Thyroid gland (tissue), 4 donors: ENCODE measurements around the gene ISX. TPM values are rescaled to one million over a fixed set of nuclear protein-coding genes. Genes with fewer than 3 reads are reported as not detected.

Source experiments
- DNase-seq, 2 donors: peaks; one replicate each; pipeline ENCODE4 v3.0.0-alpha.2; 2019
- H3K27ac ChIP-seq, 3 donors: fragments of 200-600 bp; sonication (generic); 1 replicate in 2 of 3; 2 replicates in 1 of 3; pipeline ENCODE4 v1.5.1; 2016 to 2019; ENCODE audit warnings: mild to moderate bottlenecking in 1 of 3, moderate library complexity in 1 of 3
- H3K27me3 ChIP-seq: fragments of 200-600 bp; sonication (generic); one replicate; pipeline ENCODE4 v1.5.1; 2019
- H3K36me3 ChIP-seq, 2 donors: fragments of 200-600 bp; sonication (generic); one replicate each; pipeline ENCODE4 v1.5.1; 2016 to 2019
- H3K4me1 ChIP-seq, 2 donors: fragments of 200-600 bp; sonication (generic); one replicate each; pipeline ENCODE4 v1.5.1; 2017 to 2019
- H3K4me3 ChIP-seq, 3 donors: fragments of 200-600 bp; sonication (generic); replicated peaks in 1 of 3; 1 replicate in 2 of 3; 2 replicates in 1 of 3; pipeline ENCODE4 v1.5.1; 2016; ENCODE audit warnings: mild to moderate bottlenecking in 1 of 3
- H3K9me3 ChIP-seq: fragments of 200-600 bp; sonication (generic); one replicate; pipeline ENCODE4 v1.5.1; 2017
- POLR2A ChIP-seq, 2 donors: fragments of 450-650 bp; IDR thresholded peaks; one replicate each; pipeline ENCODE4 v1.6.1; 2017; ENCODE audit warnings: antibody characterized with exemption in 2 of 2, mild to moderate bottlenecking in 2 of 2, moderate library complexity in 1 of 2
- WGBS, 2 donors: methylation state at CpG; one replicate each; pipeline ENCODE4 v1.1.5; 2017; 5-methylcytosine and 5-hydroxymethylcytosine counted together
- intact Hi-C: fragments of 100-400 bp; cut with DNase I; formaldehyde crosslinking; loops from one replicate; pipeline ENCODE4 v1.15.1; 2023
- total RNA-seq, 4 donors: library from RNA; depleted of rRNA; stranded (reverse); fragments of >200 nt; gene quantifications; one replicate each; pipeline ENCODE4 v1.2.3, GENCODE V29; 2016
- TF ChIP-seq, protein P1 (sequence below), 6 experiments: fragments of 200-600 bp in 3 of 6; fragments of 450-650 bp in 3 of 6; sonication (generic) in 3 of 6; IDR thresholded peaks; one replicate each; pipeline ENCODE4 v1.5.1; 2016 to 2019; ENCODE audit warnings: antibody characterized with exemption in 6 of 6, mild to moderate bottlenecking in 2 of 6, inconsistent platforms in 1 of 6, moderate library complexity in 1 of 6

Gene ISX
- total RNA-seq, 4 donors from 2014 or later = not detected

GRCh38 chr22:35132568-35132967 lies 66.6 kb downstream of the ISX start:
- H3K36me3 ChIP-seq = no peaks in the 10 kb centered on the region
- H3K4me1 ChIP-seq = no peaks in the 10 kb centered on the region
- no peak for DNase-seq
- H3K9me3 ChIP-seq = no peaks in the 10 kb centered on the region
- H3K27ac ChIP-seq = no peak overlapping the region
- TF ChIP-seq, protein P1, sequence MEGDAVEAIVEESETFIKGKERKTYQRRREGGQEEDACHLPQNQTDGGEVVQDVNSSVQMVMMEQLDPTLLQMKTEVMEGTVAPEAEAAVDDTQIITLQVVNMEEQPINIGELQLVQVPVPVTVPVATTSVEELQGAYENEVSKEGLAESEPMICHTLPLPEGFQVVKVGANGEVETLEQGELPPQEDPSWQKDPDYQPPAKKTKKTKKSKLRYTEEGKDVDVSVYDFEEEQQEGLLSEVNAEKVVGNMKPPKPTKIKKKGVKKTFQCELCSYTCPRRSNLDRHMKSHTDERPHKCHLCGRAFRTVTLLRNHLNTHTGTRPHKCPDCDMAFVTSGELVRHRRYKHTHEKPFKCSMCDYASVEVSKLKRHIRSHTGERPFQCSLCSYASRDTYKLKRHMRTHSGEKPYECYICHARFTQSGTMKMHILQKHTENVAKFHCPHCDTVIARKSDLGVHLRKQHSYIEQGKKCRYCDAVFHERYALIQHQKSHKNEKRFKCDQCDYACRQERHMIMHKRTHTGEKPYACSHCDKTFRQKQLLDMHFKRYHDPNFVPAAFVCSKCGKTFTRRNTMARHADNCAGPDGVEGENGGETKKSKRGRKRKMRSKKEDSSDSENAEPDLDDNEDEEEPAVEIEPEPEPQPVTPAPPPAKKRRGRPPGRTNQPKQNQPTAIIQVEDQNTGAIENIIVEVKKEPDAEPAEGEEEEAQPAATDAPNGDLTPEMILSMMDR (IDR thresholded peaks at IDR 0.05) = no peak
- no peak for TF ChIP-seq POLR2A (IDR thresholded peaks at IDR 0.05)
- 94 to 97% methylated on average over 2 of the region's 2 CpGs for WGBS, 2 donors
- no peak overlapping the region for H3K4me3 ChIP-seq
- intact Hi-C loops = no loop called here
- no peaks in the 10 kb centered on the region for H3K27me3 ChIP-seq

DNA sequence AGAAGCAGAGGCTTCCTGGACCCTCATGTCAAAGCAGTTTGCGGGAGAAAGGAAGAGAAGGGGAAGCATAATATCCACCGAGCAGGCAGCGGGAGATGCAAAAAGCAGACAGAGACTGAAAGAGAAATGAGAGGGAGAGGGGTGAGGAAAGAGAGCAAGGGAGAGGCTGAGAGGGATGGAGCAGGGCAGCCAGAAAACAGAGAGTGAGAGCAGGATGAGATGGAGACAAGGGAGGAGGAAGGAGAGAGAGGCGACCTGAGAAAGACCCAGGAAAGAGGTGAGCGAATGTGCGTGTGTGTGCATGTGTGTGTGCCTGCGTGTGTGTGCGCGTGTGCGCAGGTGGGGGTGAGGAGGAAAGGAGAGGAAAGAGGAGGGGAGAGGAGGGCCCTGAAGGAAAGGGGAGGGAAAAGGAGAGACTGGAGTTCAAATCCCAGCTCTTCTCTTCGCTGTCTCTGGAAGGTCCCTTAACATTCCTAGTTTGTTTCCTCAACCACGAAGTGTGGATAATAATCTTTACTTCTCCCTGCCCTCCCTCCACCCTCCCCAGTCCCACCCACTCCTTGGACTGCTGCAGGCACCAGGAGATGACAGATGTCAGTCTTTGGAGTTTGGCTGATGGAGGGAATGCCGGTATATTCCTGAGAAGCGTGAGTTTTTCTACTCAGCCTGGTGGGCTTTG lies 67.9 kb downstream of the ISX start:
- Histone ChIP-seq H3K27ac (no peak overlapping the region), H3K27me3 (no peaks in the 10 kb centered on the region), H3K36me3 (no peaks in the 10 kb centered on the region), H3K9me3 (no peaks in the 10 kb centered on the region), H3K4me3 (no peak overlapping the region), H3K4me1 (no peaks in the 10 kb centered on the region)
- no peak for DNase-seq
- TF ChIP-seq POLR2A (IDR thresholded peaks at IDR 0.05) = no peak
- TF ChIP-seq, protein P1 (IDR thresholded peaks at IDR 0.05) = no peak
- intact Hi-C loops = no loop called here
- WGBS, 2 donors = 69 to 70% methylated on average over 14 of the region's 14 CpGs

- Histone ChIP-seq H3K27ac (no peak overlapping the region), H3K9me3 (no peaks in the 10 kb centered on the region), H3K4me3 (no peak overlapping the region), H3K27me3 (no peaks in the 10 kb centered on the region), H3K4me1 (no peaks in the 10 kb centered on the region), H3K36me3 (no peaks in the 10 kb centered on the region)
- intact Hi-C loops = no loop called here
- DNase-seq = no peak
- WGBS, 2 donors = 33 to 34% methylated on average over 5 to 8 of the region's 8 CpGs
- TF ChIP-seq, protein P1 (IDR thresholded peaks at IDR 0.05) = no peak
- TF ChIP-seq POLR2A (IDR thresholded peaks at IDR 0.05) = no peak
Observed at GRCh38 chr22:35134637-35135036, 68.7 kb downstream of the ISX start.

GRCh38 chr22:35135165-35135564 lies 69.2 kb downstream of the ISX start:
- no peaks in the 10 kb centered on the region for H3K36me3 ChIP-seq
- H3K27ac ChIP-seq = no peak overlapping the region
- DNase-seq = no peak
- no peak overlapping the region for H3K4me3 ChIP-seq
- no peaks in the 10 kb centered on the region for H3K4me1 ChIP-seq
- intact Hi-C loops = no loop called here
- no peaks in the 10 kb centered on the region for H3K9me3 ChIP-seq
- H3K27me3 ChIP-seq = no peaks in the 10 kb centered on the region
- no peak for TF ChIP-seq POLR2A (IDR thresholded peaks at IDR 0.05)
- TF ChIP-seq, protein P1 (IDR thresholded peaks at IDR 0.05) = no peak
- WGBS, 2 donors = 30 to 48% methylated on average over 4 to 5 of the region's 5 CpGs

Other genes starting within 250 kb of the ISX start
- gene HMGXB4, start 191.3 kb downstream of the ISX start, total RNA-seq = 10 to 100 TPM; 13.8 to 24.7 (median 19.9) TPM
- 10 to 100 TPM; 60.5 to 87.1 (median 79.9) TPM for gene TOM1, start 233.7 kb downstream of the ISX start, total RNA-seq